Liver (tissue), 9 donors: ENCODE data around the gene NLRC5. TPM values are rescaled to one million over a fixed set of nuclear protein-coding genes. Genes with fewer than 3 reads are reported as not detected.
"Not testable (repeated sequence)": the region's sequence is repeated elsewhere in the genome, so short reads cannot be mapped to it uniquely, and the experiment has no call there.

ENCODE experiments used
- DNase-seq: peaks from one replicate; pipeline ENCODE4 v3.0.0-alpha.2; 2017; ENCODE audit warnings: low spot score
- H3K27ac ChIP-seq, 2 donors: one replicate each; pipeline ENCODE4 v1.7.0; 2013; ENCODE audit warnings: inconsistent platforms in 2 of 2, low read length in 2 of 2, control low read depth in 1 of 2, low read depth in 1 of 2, mild to moderate bottlenecking in 1 of 2
- H3K27me3 ChIP-seq, 4 donors: one replicate each; pipeline versions ENCODE4 v1.6.1 to v1.7.0; 2013; ENCODE audit warnings: low read length in 3 of 4, inconsistent platforms in 1 of 4, mild to moderate bottlenecking in 1 of 4, moderate library complexity in 1 of 4; ENCODE audit not compliant: control insufficient read depth in 4 of 4, insufficient read depth in 4 of 4
- H3K36me3 ChIP-seq, 4 donors: one replicate each; pipeline versions ENCODE4 v1.6.1 to v1.7.0; 2013; ENCODE audit warnings: low read length in 3 of 4, mild to moderate bottlenecking in 3 of 4, low read depth in 1 of 4, moderate library complexity in 1 of 4; ENCODE audit not compliant: control insufficient read depth in 4 of 4, insufficient read depth in 3 of 4
- H3K4me1 ChIP-seq, 4 donors: one replicate each; pipeline versions ENCODE4 v1.6.1 to v1.7.0; 2013; ENCODE audit warnings: low read length in 3 of 4, mild to moderate bottlenecking in 3 of 4, moderate library complexity in 1 of 4; ENCODE audit not compliant: control insufficient read depth in 4 of 4, insufficient read depth in 4 of 4
- H3K4me3 ChIP-seq, 3 donors: one replicate each; pipeline versions ENCODE4 v1.6.1 to v1.7.0; 2013; ENCODE audit warnings: low read length in 3 of 3, control low read depth in 1 of 3, low read depth in 1 of 3, mild to moderate bottlenecking in 1 of 3
- H3K9ac ChIP-seq, 2 donors: one replicate each; pipeline ENCODE4 v1.7.0; 2013; ENCODE audit warnings: low read length in 2 of 2, mild to moderate bottlenecking in 2 of 2, moderate library complexity in 2 of 2, control low read depth in 1 of 2, low read depth in 1 of 2
- H3K9me3 ChIP-seq, 4 donors: one replicate each; pipeline versions ENCODE4 v1.6.1 to v1.7.0; 2013; ENCODE audit warnings: low read length in 3 of 4; ENCODE audit not compliant: control insufficient read depth in 4 of 4
- EGR1 ChIP-seq, 2 donors: IDR thresholded peaks; 2 replicates each; pipeline ENCODE4 v1.6.1; 2016 to 2018; ENCODE audit warnings: antibody characterized with exemption in 2 of 2, low read depth in 2 of 2
- GABPA ChIP-seq, 2 donors: IDR thresholded peaks in 1 of 2; conservative IDR thresholded peaks in 1 of 2; 2 replicates each; pipeline ENCODE4 v1.6.1; 2016; ENCODE audit warnings: antibody characterized with exemption in 2 of 2, mild to moderate bottlenecking in 1 of 2, moderate library complexity in 1 of 2
- HNF4A ChIP-seq, 2 donors: conservative IDR thresholded peaks; 2 replicates each; pipeline ENCODE4 v1.6.1; 2016; ENCODE audit warnings: antibody characterized with exemption in 2 of 2, mild to moderate bottlenecking in 2 of 2
- HNF4G ChIP-seq: IDR thresholded peaks from 2 replicates; pipeline ENCODE4 v1.6.1; 2016; ENCODE audit warnings: antibody characterized with exemption
- JUND ChIP-seq, 2 donors: IDR thresholded peaks; 2 replicates each; pipeline ENCODE4 v1.6.1; 2016; ENCODE audit warnings: antibody characterized with exemption in 2 of 2
- NR2F2 ChIP-seq: IDR thresholded peaks from 2 replicates; pipeline ENCODE4 v1.6.1; 2016; ENCODE audit warnings: antibody characterized with exemption
- RAD21 ChIP-seq, 2 donors: IDR thresholded peaks; 2 replicates each; pipeline ENCODE4 v1.6.1; 2016; ENCODE audit warnings: antibody characterized with exemption in 2 of 2, mild to moderate bottlenecking in 2 of 2
- RXRA ChIP-seq, 2 donors: IDR thresholded peaks; 2 replicates each; pipeline ENCODE4 v1.6.1; 2017 to 2018; ENCODE audit warnings: antibody characterized with exemption in 2 of 2, mild to moderate bottlenecking in 1 of 2
- SP1 ChIP-seq: IDR thresholded peaks from 2 replicates; pipeline ENCODE4 v1.6.1; 2018; ENCODE audit warnings: antibody characterized with exemption, mild to moderate bottlenecking
- TAF1 ChIP-seq: conservative IDR thresholded peaks from 2 replicates; pipeline ENCODE4 v1.6.1; 2016; ENCODE audit warnings: antibody characterized with exemption, mild to moderate bottlenecking
- YY1 ChIP-seq: IDR thresholded peaks from 2 replicates; pipeline ENCODE4 v1.6.1; 2016; ENCODE audit warnings: antibody characterized with exemption, mild to moderate bottlenecking
- WGBS: extraction: QIAGEN DNeasy Blood & Tissue Kit; methylation state at CpG from one replicate; pipeline ENCODE4 v1.1.7; 2013; 5-methylcytosine and 5-hydroxymethylcytosine counted together
- polyA plus RNA-seq, 2 donors: library from polyadenylated mRNA; stranded (reverse) in 1 of 2; unstranded in 1 of 2; fragments of 200-250 nt in 1 of 2; fragments of >200 nt in 1 of 2; fragmentation: Nextera tagmentation in 1 of 2; extraction: Ambion mirVana in 1 of 2; gene quantifications; one replicate each; pipeline versions ENCODE4 v1.2.1 to v1.2.3, GENCODE V29; 2013 to 2015
- total RNA-seq, 2 donors: library from RNA; depleted of rRNA; stranded (reverse); fragments of >200 nt; gene quantifications; one replicate each; pipeline ENCODE4 v1.2.3, GENCODE V29; 2014
- TF ChIP-seq, protein P1 (sequence below): IDR thresholded peaks from 2 replicates; pipeline ENCODE4 v1.6.1; 2016; ENCODE audit warnings: antibody characterized with exemption
- TF ChIP-seq, protein P2 (sequence below): IDR thresholded peaks from 2 replicates; pipeline ENCODE4 v1.6.1; 2016; ENCODE audit warnings: antibody characterized with exemption
- TF ChIP-seq, protein P3 (sequence below): IDR thresholded peaks from 2 replicates; pipeline ENCODE4 v1.6.1; 2016; ENCODE audit warnings: antibody characterized with exemption, mild to moderate bottlenecking
- TF ChIP-seq, protein P4 (sequence below): IDR thresholded peaks from 2 replicates; pipeline ENCODE4 v1.6.1; 2016; ENCODE audit warnings: antibody characterized with exemption
- TF ChIP-seq, protein P5 (sequence below): fragments of 150-350 bp; IDR thresholded peaks from 2 replicates; pipeline ENCODE4 v1.5.1; 2017; ENCODE audit warnings: improper control_type of control experiment, low read depth, low read length; ENCODE audit not compliant: missing input control
- donor health status: healthy.
- donor health status: healthy.
- donor health status: healthy.
- donor health status: healthy.
- donor health status: healthy.

Gene NLRC5
- total and polyA plus RNA-seq, 4 donors: 4.7 to 23.3 (median 8.8) TPM

DNA sequence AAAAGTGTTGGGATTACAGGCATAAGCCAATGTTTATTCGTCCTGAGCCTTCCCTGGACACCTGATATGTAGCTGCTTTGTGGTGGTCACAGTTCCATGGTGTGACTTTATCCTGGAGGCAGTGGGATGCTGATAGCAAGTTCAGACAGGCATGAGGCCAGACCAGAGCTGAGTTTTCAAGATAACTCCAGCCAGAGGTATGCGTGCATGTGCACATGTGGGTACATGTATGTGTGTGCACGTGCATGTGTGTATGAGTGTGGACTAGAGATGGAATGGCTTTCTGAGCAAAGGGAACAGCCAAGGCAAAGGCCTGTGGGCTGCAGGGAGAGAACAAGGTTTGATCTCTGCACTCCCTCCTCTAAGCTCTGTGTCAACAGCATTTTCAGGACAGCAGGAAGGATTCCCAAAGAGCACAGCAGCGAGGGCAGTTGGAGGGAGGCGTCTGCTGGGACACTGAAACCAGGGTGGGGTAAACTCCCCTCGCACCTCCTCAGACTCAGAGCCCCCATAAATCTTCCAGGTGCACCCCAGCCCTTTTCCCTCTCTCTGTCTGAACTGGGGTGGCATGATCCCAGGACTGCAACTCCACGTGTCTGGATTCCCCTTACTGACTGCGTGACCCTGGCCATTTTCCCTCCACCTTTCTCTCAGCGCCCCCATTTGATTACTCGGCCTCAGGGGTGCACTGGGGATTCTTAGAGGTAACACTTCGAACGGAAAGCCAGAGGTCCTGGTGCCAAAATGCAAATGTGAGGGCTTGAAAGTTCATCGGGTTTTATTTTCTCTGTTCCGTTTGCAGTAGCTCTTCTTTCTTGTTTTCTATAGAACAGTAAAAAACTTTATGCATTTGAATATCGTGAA is 15.3 kb downstream of the NLRC5 start:
- no peaks in the 10 kb centered on the region for H3K4me1 ChIP-seq
- H3K36me3 ChIP-seq: peaks cover 0 to 4% (median 0%) of the 10 kb centered on the region in 4 donors

DNA sequence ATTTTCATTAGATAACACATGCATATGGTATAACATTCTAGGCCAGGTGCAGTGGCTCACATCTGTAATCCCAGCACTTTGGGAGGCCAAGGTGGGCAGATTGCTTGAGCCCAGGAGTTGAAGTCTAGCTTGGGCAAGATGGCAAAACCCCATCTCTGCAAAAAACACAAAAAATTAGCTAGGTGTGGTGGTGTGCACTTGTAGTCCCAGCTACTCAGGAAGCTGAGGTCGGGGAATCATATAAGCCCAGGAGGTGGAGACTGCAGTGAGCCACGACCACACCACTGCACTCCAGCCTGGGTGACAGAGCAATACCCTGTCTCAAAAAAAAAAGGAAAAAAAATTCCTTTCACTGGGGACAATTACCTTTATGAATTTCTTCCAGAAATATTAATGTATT is 16.2 kb downstream of the NLRC5 start:
- DNase-seq, H3K27ac ChIP-seq, H3K36me3 ChIP-seq, H3K9me3 ChIP-seq, H3K27me3 ChIP-seq, H3K4me3 ChIP-seq, H3K9ac ChIP-seq, H3K4me1 ChIP-seq: not testable (repeated sequence)
- 78% methylated on average over 2 of the region's 2 CpGs for WGBS

More for the DNA sequence above, 15.3 kb downstream of the NLRC5 start:
- Histone ChIP-seq H3K9me3 (no peaks in the 10 kb centered on the region), H3K4me3 (no peak overlapping the region), H3K27ac (no peak overlapping the region), H3K27me3 (no peaks in the 10 kb centered on the region), H3K9ac (no peak overlapping the region)
- no peak for DNase-seq
- no peak for TF ChIP-seq YY1
- no peak for TF ChIP-seq TAF1
- TF ChIP-seq, protein P1, sequence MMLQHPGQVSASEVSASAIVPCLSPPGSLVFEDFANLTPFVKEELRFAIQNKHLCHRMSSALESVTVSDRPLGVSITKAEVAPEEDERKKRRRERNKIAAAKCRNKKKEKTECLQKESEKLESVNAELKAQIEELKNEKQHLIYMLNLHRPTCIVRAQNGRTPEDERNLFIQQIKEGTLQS: no peak
- no peak for TF ChIP-seq SP1
- TF ChIP-seq GABPA (IDR thresholded peaks at IDR 0.05 in 1 of 2, conservative IDR thresholded peaks at IDR 0.05 in 1 of 2): no peak
- TF ChIP-seq EGR1 (IDR thresholded peaks at IDR 0.05; ENCODE audit: low read depth in 2 of 2): no peak
- TF ChIP-seq RXRA (IDR thresholded peaks at IDR 0.05): no peak
- TF ChIP-seq, protein P2, sequence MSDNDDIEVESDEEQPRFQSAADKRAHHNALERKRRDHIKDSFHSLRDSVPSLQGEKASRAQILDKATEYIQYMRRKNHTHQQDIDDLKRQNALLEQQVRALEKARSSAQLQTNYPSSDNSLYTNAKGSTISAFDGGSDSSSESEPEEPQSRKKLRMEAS: no peak
- TF ChIP-seq NR2F2: no peak
- no peak for TF ChIP-seq JUND (IDR thresholded peaks at IDR 0.05)
- TF ChIP-seq, protein P3, sequence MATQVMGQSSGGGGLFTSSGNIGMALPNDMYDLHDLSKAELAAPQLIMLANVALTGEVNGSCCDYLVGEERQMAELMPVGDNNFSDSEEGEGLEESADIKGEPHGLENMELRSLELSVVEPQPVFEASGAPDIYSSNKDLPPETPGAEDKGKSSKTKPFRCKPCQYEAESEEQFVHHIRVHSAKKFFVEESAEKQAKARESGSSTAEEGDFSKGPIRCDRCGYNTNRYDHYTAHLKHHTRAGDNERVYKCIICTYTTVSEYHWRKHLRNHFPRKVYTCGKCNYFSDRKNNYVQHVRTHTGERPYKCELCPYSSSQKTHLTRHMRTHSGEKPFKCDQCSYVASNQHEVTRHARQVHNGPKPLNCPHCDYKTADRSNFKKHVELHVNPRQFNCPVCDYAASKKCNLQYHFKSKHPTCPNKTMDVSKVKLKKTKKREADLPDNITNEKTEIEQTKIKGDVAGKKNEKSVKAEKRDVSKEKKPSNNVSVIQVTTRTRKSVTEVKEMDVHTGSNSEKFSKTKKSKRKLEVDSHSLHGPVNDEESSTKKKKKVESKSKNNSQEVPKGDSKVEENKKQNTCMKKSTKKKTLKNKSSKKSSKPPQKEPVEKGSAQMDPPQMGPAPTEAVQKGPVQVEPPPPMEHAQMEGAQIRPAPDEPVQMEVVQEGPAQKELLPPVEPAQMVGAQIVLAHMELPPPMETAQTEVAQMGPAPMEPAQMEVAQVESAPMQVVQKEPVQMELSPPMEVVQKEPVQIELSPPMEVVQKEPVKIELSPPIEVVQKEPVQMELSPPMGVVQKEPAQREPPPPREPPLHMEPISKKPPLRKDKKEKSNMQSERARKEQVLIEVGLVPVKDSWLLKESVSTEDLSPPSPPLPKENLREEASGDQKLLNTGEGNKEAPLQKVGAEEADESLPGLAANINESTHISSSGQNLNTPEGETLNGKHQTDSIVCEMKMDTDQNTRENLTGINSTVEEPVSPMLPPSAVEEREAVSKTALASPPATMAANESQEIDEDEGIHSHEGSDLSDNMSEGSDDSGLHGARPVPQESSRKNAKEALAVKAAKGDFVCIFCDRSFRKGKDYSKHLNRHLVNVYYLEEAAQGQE: no peak
- no peak for TF ChIP-seq HNF4G
- no peak for TF ChIP-seq RAD21 (IDR thresholded peaks at IDR 0.05)
- TF ChIP-seq, protein P4, sequence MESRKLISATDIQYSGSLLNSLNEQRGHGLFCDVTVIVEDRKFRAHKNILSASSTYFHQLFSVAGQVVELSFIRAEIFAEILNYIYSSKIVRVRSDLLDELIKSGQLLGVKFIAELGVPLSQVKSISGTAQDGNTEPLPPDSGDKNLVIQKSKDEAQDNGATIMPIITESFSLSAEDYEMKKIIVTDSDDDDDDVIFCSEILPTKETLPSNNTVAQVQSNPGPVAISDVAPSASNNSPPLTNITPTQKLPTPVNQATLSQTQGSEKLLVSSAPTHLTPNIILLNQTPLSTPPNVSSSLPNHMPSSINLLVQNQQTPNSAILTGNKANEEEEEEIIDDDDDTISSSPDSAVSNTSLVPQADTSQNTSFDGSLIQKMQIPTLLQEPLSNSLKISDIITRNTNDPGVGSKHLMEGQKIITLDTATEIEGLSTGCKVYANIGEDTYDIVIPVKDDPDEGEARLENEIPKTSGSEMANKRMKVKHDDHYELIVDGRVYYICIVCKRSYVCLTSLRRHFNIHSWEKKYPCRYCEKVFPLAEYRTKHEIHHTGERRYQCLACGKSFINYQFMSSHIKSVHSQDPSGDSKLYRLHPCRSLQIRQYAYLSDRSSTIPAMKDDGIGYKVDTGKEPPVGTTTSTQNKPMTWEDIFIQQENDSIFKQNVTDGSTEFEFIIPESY: no peak
- no peak for TF ChIP-seq HNF4A (conservative IDR thresholded peaks at IDR 0.05)
- TF ChIP-seq, protein P5, sequence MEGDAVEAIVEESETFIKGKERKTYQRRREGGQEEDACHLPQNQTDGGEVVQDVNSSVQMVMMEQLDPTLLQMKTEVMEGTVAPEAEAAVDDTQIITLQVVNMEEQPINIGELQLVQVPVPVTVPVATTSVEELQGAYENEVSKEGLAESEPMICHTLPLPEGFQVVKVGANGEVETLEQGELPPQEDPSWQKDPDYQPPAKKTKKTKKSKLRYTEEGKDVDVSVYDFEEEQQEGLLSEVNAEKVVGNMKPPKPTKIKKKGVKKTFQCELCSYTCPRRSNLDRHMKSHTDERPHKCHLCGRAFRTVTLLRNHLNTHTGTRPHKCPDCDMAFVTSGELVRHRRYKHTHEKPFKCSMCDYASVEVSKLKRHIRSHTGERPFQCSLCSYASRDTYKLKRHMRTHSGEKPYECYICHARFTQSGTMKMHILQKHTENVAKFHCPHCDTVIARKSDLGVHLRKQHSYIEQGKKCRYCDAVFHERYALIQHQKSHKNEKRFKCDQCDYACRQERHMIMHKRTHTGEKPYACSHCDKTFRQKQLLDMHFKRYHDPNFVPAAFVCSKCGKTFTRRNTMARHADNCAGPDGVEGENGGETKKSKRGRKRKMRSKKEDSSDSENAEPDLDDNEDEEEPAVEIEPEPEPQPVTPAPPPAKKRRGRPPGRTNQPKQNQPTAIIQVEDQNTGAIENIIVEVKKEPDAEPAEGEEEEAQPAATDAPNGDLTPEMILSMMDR: no peak
- WGBS: 87% methylated on average over 15 of the region's 15 CpGs
